GM11168 (cell line): ENCODE data around the gene MAML2.

Source experiments
- in situ Hi-C: fragments of 300-500 bp; cut with MboI; formaldehyde crosslinking; loops from one replicate; pipeline ENCODE4 v1.12.0; 2022; ENCODE audit warnings: low sequenced_read_pairs; ENCODE audit not compliant: unreplicated experiment

Gene MAML2

DNA sequence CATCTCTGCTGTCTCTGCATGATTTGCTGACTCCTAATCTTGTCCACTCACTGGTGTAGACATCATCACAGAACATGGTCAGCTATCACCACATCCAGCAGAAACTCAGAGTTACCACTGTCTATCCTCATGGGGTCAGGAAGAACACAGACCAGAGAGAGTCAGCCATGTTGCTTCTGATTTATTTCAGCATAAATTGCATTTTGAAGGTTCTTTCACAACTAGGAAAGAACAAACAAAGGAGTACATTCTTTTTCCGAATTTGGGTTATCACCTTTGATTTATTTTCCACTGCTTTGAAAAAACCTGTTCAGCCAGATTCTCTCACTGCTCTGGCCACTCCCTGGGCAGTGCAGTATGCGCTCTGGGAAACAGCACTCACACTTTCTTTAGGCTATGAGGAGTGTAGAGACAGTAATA lies 247.1 kb downstream of the MAML2 start:
- in situ Hi-C loops, result no loop called here

DNA sequence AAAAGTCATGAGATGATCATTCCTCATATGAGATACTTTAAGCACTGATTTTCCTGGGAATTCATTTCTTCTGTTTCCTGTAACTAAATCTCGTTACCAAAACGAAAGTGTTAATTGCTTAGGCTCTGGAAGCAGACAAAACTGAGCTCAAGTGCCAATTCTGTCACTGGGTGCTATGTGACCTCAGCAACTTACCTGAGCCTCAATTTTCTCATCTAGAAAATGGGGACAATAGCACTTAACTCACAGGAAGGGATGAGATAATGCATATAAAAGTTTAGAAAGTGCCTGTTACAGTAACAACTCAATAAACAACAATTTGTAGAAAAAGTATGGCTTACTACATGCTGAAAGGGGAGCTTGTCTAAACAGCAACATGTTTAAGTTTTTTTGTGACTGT lies 248.8 kb downstream of the MAML2 start:
- in situ Hi-C loops, result no loop called here

DNA sequence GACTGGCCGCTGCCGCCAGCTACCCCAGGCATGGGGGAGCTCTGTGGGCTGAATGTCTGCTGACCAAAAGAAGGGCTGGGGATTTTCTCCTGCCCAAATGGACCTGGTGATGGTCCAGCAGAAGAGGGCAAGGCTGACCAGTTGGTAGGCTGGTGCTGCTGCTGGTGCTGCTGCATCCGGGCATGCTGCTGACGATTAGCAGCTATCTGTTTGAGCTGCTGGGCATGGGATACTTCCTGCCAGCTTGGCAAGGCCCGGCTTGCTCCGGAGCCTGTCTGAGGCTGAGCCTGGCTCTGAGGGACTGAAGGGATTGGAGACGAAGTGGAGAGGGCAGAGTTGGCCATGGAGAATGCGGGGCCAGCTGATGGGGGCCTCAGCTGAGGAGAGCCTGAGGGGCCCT lies 250.5 kb downstream of the MAML2 start:
- in situ Hi-C loops, result no loop called here

DNA sequence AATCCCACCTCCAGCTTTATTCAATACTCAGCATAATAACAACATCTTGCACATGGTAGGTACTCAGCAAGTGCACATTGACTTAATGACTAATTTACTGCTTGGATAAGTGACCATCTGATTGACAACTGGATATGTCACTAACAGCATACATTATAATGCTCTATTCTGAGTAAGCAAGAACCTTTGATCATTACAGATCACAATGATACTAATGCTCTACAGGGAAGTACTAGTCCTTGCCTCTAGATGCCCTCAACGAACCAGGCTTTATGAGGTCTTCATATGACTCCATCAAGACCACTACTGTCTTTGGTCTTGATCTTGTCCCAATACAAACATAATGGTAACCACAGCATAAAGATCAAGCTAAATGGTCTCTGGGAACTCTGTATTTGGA lies 251.5 kb downstream of the MAML2 start:
- in situ Hi-C loops, result no loop called here

DNA sequence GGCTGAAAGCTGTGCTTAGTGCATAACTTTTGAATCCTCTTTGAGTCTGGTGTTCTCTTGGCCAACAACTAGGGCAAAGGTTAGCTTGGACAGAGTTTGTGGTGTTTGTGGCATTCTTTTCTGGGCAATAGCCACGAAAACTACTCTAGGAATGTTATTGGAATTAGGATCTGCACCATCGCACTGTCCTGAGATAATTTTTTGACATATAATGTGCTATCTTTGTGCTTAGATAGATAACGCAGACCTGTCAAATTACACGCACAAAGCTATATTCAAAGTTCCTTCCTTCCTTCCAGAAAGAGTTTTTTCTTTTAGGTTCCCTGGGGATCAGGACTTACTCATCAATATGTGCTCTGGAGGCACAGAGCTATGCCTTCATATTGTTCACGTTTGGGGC lies 252.3 kb downstream of the MAML2 start:
- in situ Hi-C loops, result no loop called here

DNA sequence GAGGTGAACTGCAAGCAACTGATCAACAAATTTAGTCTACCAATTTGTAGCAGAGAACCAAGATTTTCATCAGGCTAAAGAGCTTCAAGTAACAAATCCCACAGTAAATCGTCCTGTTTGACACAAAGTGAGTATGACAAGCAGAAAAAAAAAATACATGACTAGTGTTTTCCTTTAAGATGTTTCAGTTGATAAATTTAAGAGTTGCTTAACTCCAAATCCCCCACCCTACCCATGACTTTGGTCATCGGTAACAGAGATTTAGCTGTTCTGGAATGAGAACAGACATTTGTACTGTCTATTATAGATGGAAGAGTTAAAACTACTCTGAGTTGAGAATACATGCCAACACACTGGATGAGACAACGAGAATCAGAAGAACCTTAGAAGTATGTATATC lies 254.1 kb downstream of the MAML2 start:
- in situ Hi-C loops, result no loop called here

DNA sequence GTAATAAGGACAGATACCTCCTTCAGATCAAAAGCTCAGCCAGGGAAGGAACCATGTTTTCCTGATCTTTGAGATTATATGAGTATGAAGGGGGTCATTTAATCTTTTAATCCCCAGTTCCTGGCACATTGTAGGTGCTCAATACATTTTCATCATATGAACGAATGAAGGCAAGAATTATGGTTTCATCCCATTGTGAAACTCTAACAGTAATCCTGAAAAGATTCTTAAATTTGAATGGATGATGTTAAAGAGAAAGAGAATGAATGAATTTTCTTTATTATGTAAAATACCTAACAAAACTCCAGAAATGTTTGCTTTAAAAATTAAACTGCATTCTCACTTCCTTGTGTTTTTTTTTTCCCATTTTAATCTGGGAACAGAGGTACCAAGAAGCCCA lies 256.9 kb downstream of the MAML2 start:
- in situ Hi-C loops, result no loop called here

DNA sequence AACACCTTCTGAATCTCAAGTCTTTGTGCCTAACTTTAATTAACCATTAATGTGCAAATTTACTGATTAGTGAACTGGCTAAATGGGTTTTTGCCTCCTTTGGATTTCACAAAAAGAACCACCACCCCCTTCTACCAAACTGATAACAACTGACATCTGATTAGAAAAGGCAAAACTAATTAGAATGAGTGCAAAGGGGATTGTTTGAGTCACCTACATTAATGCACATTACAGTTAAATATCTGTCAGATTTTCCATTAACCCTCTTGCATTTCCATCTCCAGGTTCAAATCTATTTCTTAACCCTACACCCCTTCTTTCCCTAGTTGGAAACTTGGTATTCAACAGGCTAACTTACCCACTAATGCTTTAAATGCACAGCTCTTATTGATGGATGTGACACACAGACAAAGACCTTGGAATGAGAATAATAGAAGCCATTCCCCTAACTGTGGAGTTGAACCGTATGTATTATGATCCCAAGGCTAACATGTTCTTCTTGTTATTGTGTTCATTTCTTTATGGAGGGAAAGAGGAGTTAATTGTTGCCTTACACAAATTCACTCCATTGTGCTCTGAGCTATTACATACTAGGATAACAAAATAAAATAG lies 257.6 kb downstream of the MAML2 start:
- in situ Hi-C loops, result no loop called here

DNA sequence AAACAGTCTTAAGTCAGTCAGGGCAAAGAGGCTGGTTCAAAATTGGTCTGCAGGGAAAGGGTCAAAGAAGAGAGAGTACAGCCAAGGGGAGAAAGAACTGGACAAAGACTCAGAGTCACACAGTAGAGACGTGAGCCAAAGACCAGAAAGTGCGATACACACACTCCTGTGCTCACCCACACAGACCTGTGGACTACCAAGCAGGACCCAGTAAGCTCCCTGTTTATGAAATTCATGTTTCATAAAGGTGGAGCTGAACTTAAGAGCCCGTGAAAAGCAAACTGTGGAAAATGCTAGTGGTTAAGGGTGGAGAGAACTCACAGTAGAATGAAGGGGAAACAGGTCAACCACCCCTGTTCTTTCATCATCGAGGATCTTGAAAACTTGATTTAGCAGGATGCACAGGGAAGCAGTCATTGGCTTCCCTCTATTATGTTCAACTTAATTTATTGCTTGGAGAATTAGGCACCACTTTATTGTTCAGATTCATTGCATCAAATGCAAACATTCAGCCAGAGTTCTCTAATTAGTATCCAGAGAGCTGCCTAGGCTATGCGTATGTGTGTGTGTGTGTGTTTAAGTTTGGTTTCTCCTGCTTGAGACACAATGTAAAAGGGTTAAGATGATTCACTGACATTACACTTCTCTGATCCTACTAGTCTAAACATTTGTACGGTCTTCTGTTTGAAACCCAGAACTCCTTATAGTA lies 258.2 kb downstream of the MAML2 start:
- in situ Hi-C loops, result no loop called here

DNA sequence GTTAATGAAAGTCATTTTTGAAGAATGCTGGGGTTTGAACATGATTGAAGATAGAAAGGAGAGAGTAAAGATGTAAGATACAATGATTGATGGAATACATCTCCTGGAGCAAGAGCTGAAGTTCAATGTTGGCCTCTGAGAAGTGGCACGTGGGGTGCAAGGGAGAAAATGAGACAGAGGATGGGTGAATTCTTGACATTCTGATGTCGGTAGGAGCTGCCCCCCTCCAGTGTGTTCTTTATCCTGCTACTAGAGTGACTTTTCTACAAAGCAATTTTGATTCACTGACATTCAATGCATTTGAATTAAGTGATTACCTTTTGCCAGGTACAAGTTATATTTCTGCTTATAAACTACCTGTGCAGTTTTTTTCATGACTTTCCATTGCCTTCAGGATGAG lies 260.1 kb downstream of the MAML2 start:
- in situ Hi-C loops, result no loop called here

DNA sequence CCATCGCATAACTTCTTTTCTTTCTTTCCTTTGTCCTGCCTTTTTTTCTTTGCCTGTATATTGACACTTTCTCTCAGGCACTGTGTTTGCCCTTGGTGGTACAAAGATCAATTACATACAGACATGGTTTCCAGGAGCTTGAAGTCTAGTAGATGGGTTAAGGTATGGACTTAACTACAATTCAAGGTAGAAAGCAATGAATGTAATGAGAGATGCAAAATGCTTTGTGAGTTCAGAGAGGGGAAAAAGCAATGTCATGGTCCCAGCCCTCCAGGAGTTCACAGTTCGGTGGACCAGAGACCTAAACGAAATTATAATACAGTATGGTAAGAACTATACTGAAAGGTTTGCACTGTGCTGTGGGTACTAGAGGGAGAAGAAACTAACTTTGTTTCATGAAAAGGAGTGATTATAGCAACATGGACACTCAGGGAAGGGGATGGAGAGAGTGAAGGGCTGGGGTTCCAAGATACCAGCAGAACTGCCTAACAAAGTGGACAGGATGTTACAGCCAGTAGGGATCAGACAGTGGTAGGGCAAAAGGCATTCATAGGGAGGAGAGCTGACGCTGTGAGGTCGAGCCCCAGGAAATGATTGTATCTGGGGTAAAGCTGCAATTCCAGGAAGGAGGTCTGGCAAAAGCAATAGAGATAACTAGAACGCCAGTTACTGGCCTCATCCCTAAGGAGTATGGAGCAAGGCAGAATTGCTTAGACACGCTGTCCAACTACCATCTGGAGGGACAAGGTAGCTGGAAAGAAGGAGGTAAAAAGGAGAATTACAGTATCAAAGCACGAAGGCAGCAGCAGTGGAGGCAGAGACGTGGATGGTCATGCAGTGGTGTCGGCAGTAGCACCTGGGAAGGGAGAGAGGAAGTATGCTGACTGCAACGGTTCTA lies 260.7 kb downstream of the MAML2 start:
- in situ Hi-C loops, result no loop called here

DNA sequence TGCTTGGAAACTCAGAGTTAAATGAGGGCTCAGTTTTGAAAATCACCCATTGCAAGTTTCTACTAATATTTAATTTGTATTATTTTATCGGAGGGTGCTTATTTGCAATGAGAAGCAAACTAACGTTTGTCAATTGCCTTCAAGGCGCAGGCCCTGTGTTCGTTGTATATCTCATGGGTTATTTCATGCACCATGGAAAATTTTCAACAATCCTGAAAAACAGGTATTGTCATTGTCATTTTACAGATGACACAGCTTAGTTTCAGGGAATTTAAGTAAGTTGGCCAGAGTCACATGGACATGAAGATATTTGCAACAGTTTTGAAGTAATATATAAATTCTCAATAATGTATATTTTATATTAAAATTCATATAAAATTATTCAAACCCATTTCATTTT lies 261.4 kb downstream of the MAML2 start:
- in situ Hi-C loops, result no loop called here

DNA sequence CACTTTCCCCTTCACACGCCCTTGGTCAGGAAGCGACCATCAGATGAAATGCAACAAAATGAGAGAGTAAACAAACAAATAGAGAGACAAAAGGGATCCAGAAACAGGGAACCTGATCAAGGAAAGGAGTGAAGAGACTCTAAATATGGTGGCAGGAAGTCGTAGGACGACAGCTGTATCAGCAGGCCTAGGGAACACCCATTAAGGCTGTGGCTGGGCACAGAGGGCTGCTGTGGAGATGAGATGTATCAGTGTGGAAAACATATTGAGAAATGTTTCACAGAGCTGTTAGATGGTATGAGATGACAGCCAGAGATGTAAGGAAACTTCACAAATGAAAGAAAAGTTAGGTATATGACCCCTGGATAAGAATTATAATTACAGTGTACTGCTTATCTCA lies 263.3 kb downstream of the MAML2 start:
- in situ Hi-C loops, result no loop called here

DNA sequence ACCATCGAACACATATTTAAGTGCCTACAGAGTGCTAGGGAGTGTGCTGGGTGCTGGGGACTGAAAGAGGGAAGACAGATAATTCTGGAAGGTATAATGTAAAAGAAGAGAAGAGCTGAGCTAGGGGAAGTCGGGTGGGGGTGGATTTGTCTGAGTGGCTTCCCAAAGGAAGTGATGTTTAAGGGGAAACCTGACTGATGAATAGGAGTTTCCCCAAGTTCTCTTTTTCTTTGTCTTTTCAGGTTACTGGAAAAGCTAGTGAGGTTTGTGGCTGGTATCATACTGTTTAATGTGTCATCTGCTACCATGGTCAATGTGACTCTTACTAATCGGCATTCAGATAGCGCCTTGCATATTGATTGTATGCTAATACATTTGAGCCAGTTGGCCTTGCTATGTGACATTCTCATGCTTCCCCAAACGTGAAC lies 267.4 kb downstream of the MAML2 start:
- in situ Hi-C loops, result no loop called here

DNA sequence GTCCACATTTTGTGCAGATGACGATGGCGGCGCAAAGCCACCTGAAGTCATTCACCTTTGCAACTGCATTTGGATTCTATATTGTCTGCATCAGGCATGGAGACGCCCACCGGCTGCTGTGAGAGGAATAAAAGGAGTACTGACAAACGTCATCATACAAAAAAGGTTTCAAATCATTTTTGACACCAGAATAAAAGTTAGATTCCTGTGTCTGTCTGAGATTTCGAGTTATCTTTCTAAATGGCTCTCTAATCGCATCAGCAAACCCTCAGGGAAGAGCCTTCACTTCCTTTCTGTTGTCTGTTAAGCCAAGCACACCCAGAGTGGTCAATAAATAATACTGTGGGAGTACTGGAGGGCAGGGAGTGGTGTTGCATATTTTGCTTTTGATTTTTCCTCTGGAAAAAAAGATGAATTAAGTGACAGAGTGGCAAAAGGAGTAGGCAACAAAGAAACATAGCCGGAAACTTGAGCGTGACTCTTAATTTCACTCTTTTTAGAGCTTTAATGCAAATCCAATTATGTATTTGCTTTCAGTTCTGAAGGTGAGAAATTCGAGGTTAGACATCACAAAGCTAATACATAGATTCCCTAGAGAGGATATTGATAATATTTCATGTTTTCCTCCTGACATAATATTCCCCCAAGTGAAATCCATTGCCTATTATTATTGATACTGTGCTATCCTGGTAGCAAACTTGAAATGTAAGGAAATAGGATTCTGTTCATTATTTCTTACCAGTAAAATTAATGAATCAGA lies 268.3 kb downstream of the MAML2 start:
- in situ Hi-C loops, result no loop called here

DNA sequence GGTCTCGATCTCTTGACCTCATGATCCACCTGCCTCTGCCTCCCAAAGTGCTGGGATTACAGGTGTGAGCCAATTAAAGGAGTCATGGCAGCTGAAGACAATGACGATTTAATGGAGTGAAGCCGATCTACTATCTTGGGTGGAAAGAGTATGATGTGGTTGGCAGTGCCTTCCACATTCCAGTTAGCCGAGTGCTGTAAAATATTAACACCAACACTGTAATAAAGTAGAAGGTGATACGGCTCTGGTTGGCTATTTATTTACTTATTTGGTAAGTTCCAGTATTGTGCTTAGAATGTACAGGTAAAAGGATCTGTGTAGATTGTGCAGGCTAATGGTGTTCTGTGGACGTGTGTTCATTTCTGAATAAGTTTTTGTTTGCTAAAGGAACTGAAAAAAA lies 269.5 kb downstream of the MAML2 start:
- in situ Hi-C loops, result no loop called here

DNA sequence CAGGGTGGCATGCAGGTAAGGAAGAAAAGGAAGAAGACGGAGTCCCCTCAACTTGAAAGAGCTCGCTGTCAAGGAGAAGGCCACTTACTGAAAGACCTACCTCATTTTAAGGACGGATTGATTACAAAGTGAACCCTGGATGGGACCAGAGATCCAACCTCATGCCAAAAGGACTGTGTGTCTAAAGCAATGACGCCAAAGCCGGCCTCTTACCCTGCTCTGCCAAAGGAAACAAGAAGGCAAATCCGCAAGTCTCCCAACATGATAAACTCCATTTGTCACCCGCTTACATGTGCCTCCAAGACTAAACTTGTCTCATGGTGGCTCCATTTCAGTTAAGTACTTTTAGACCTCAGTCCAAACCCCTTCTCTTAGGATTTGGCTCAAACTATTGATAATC lies 270.4 kb downstream of the MAML2 start:
- in situ Hi-C loops, result no loop called here

DNA sequence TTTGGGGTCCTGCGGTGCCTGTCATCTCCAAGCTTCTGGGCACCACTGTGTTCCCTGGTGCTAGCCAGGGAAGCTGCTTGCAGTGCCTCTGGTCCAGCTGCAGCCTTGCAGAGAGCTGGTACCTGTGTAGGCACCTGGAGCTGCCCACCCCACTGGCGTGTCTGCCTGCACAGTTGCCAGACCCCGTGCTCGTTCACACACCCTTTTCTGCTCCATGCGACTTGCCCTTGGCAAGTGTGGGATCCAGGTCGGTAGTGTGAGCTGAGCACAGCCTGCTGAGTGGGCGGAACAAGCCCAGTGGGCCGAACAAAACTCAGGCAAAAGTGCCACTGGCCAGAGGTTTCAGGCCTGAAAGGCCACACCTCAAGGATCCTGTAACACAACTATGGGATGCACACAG lies 272.5 kb downstream of the MAML2 start:
- in situ Hi-C loops, result no loop called here

DNA sequence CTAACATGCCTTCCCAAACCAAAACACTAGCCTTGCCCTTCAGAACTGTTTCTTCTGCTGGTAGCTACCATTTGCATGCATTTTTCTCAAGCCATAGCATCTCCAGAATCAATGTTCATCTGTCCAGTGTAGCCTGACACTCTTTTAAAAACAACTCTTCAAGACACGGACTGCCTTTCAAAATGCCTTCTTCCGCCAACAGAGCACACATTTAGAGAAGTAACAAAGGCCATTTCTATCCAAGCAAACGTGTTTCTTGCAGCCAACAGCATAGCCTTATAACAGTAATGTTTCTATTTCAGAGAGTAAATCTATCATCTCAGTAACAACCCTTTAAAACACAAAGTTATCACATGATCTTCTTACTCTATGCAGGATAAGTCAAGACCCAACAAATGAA lies 275.8 kb downstream of the MAML2 start:
- in situ Hi-C loops, result no loop called here

DNA sequence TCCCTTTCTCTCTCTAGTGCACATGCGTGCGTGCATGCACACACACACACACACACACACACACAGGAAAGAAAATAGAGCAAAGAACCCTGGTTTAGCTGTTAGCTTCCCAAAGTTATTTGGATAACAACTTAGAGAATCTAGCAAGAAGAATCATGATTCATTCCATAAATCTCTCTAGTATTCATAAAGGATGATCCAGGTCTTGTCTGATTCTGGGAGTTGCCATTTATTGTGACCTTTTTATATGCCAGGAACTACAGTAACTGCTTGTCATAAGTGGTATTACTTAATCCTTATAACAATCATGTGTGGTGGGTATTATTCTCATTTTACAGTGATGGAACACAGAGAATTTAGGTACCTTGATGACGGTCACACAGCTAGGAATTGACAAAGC lies 277.6 kb downstream of the MAML2 start:
- in situ Hi-C loops, result no loop called here

DNA sequence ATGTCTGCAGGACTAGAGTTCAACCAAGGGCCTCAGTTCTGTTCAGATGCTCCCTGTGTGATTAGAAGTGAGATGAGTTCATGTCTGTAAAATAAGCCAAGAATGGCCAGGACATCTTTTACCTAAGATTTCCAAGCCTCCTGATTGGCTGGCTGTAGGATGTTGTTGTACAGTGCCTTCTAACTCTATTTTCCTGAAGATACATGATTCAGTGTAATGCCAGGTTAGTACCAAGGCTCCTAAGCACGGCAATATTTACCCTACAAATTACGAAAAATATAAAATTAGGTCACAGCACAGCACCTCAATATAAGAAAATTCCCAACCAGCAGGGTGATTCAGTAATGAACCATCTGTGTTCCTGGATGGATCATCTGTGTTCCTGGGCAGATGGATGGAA lies 279.1 kb downstream of the MAML2 start:
- in situ Hi-C loops, result no loop called here
